ENCODE measurements around the gene VAV1. TPM values are rescaled to one million over a fixed set of nuclear protein-coding genes. Genes with fewer than 3 reads are reported as not detected.
A peak's percentile ranks its signal among the peaks of the same experiment; 100 is the strongest.
"Not testable (repeated sequence)": the region's sequence is repeated elsewhere in the genome, so short reads cannot be mapped to it uniquely, and the experiment has no call there.

Gene VAV1
- total RNA-seq, 4 donors from 2014 or later: 1.7 to 4.3 (median 2.6) TPM

- no peaks in the 10 kb centered on the region for H3K9me3 ChIP-seq
- peaks cover 16 to 21% of the 10 kb centered on the region in 2 donors for H3K4me1 ChIP-seq
- peak overlapping the region in 2 of 3 donors; percentile 32 to 39 for H3K4me3 ChIP-seq (replicated peaks in 1 of 3)
- 2% methylated on average over 3 to 15 of the region's 15 CpGs for WGBS, 2 donors
- no peaks in the 10 kb centered on the region for H3K27me3 ChIP-seq
- DNase-seq: no peak
- intact Hi-C loops (cut with DNase I): no loop called here
- TF ChIP-seq POLR2A (IDR thresholded peaks at IDR 0.05) (no peak), CTCF (IDR thresholded peaks at IDR 0.05) (no peak)
- peak overlapping the region; percentile 21 to 88 (median 81) for H3K27ac ChIP-seq
- no peaks in the 10 kb centered on the region for H3K36me3 ChIP-seq
Observed at GRCh38 chr19:6767081-6767356, 5.5 kb upstream of the VAV1 start.

- H3K9me3 ChIP-seq: no peaks in the 10 kb centered on the region
- WGBS, 2 donors: 4 to 8% methylated on average over 35 to 38 of the region's 47 CpGs
- intact Hi-C loops (cut with DNase I): no loop called here
- peaks cover 16 to 21% of the 10 kb centered on the region in 2 donors for H3K4me1 ChIP-seq
- DNase-seq: peak; percentile 92 to 94
- H3K27ac ChIP-seq: peak within 1 kb of the TSS; percentile 21 to 88 (median 81)
- TF ChIP-seq CTCF (IDR thresholded peaks at IDR 0.05) (no peak), POLR2A (IDR thresholded peaks at IDR 0.05) (peak in 1 of 2 donors; percentile 77)
- peak within 1 kb of the TSS in 2 of 3 donors; percentile 32 to 39 for H3K4me3 ChIP-seq (replicated peaks in 1 of 3)
- H3K27me3 ChIP-seq: no peaks in the 10 kb centered on the region
- no peaks in the 10 kb centered on the region for H3K36me3 ChIP-seq
Observed at GRCh38 chr19:6767357-6768235, 4.9 kb upstream of the VAV1 start, which contains the start of gene SH2D3A. Gene SH2D3A, minus strand, starts transcription at chr19:6767435. Its CDS starts 3,687 bp downstream, at chr19:6763748.

- no peaks in the 10 kb centered on the region for H3K36me3 ChIP-seq
- H3K4me1 ChIP-seq: peaks cover 16 to 21% of the 10 kb centered on the region in 2 donors
- no peak overlapping the region for H3K27ac ChIP-seq
- TF ChIP-seq CTCF (IDR thresholded peaks at IDR 0.05): no peak
- no peak for TF ChIP-seq POLR2A (IDR thresholded peaks at IDR 0.05)
- H3K4me3 ChIP-seq (replicated peaks in 1 of 3): no peak overlapping the region
- intact Hi-C loops (cut with DNase I): no loop called here
- DNase-seq: no peak
- no peaks in the 10 kb centered on the region for H3K9me3 ChIP-seq
- 64 to 70% methylated on average over 8 of the region's 8 CpGs for WGBS, 2 donors
- no peaks in the 10 kb centered on the region for H3K27me3 ChIP-seq
Observed at GRCh38 chr19:6768236-6768785, 4.2 kb upstream of the VAV1 start.

- peak in 3 of 6 experiments; percentile 24 to 34 (median 29) for TF ChIP-seq CTCF (IDR thresholded peaks at IDR 0.05)
- TF ChIP-seq POLR2A (IDR thresholded peaks at IDR 0.05): no peak
- H3K27me3 ChIP-seq: no peaks in the 10 kb centered on the region
- 61 to 64% methylated on average over 11 of the region's 11 CpGs for WGBS, 2 donors
Observed at GRCh38 chr19:6769006-6769619, 3.4 kb upstream of the VAV1 start.

GRCh38 chr19:6771648-6772027, 870 bp upstream of the VAV1 start:
- not testable (repeated sequence) for H3K27ac ChIP-seq; H3K36me3 ChIP-seq; H3K4me1 ChIP-seq; H3K4me3 ChIP-seq (replicated peaks in 1 of 3); H3K27me3 ChIP-seq; H3K9me3 ChIP-seq; DNase-seq
- WGBS, 2 donors: 93 to 96% methylated on average over 7 of the region's 7 CpGs
- intact Hi-C loops (cut with DNase I): loop anchor here (10.0 kb wide), 1 partner anchor 137 kb away; no protein-coding TSS in a partner anchor

More at GRCh38 chr19:6769006-6769619, 3.4 kb upstream of the VAV1 start:
- no peaks in the 10 kb centered on the region for H3K36me3 ChIP-seq
- intact Hi-C loops (cut with DNase I): no loop called here
- no peak overlapping the region for H3K27ac ChIP-seq
- H3K4me1 ChIP-seq: peaks cover 16 to 21% of the 10 kb centered on the region in 2 donors
- no peak for DNase-seq
- H3K9me3 ChIP-seq: no peaks in the 10 kb centered on the region
- H3K4me3 ChIP-seq (replicated peaks in 1 of 3): no peak overlapping the region

Data from thyroid gland (tissue), 4 donors.